GM21717 (cell line): ENCODE results near the gene NSUN4.

ENCODE experiments used
- ATAC-seq: cut with Tn5 transposase; IDR thresholded peaks from one replicate; pipeline ENCODE4 v1.9.1; 2021; ENCODE audit warnings: mild to moderate bottlenecking, moderate library complexity; ENCODE audit not compliant: unreplicated experiment

Gene NSUN4

GRCh38 chr1:46404482-46405196 is 64.0 kb downstream of the NSUN4 start:
- no peak for ATAC-seq

DNA sequence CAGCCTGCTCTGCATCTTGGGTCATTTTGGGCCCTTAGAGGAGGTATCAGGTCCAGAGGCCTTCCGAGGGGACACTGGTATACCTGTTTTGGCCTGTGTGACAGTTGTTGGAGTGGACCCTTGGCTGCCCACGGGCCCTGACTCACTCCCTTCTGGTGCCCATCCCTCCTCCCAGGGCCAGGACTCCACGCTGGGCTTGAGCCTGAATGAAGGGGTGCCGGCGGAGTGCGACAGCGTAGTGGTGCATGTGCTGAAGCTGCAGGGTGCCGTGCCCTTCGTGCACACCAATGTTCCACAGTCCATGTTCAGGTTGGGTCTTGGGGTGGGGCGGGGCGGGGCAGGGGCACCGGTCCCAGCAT is 64.6 kb downstream of the NSUN4 start:
- no peak for ATAC-seq

GRCh38 chr1:46405724-46406123 is 65.1 kb downstream of the NSUN4 start:
- no peak for ATAC-seq

- ATAC-seq, result no peak
Measured at GRCh38 chr1:46406881-46407608, 66.4 kb downstream of the NSUN4 start.

GRCh38 chr1:46407636-46408035 is 67.0 kb downstream of the NSUN4 start:
- no peak for ATAC-seq

- no peak for ATAC-seq
Measured at GRCh38 chr1:46408356-46409062, 67.9 kb downstream of the NSUN4 start.

GRCh38 chr1:46409063-46409372 is 68.4 kb downstream of the NSUN4 start:
- ATAC-seq, result no peak

DNA sequence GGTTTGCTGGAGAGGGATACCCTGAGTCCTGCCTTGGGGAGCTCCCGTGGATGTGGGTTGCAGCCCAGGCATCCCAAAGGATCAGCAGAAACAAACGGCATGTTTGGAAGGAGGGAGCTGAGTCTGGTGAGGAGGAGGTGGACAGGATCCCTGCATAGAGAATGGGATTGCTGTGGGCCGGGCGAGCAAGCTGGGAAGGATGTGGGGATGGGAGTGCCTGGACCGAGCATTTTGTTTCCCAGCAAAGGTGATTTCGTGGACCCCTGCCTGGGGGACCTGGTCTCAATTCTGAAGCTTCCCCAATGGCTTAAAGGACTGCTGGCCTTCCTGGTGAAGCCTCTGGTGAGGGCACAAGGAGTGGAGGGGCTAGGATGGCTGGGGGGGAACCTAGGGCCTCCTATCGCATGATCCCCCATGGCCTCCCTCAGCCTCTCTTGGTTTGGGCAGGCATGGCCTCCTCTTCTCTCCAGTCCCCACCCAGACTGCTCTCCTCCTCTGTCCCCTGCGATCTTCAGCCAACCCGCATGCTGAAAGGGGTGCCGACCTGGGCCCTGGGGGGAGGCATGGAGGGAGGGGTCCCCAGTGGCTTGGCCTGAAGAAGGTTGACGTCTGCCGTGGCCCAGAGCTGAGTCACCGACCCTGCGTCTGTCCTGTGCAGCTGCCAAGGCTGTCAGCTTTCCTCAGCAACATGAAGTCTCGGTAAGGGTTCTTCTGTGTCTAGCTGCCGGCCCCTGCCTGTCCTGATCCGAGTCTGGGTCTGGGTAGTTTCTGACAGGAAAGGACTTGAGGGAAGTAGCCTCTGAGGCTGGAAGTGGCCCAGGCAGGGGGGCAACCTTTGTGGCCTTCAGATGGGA is 69.8 kb downstream of the NSUN4 start:
- no peak for ATAC-seq

GRCh38 chr1:46411010-46411405 is 70.4 kb downstream of the NSUN4 start:
- ATAC-seq, result no peak
